GM19023 (cell line): ENCODE data around the gene GABARAPL1.
"Not testable (repeated sequence)": the region's sequence is repeated elsewhere in the genome, so short reads cannot be mapped to it uniquely, and the experiment has no call there.

Source experiments
- ATAC-seq: cut with Tn5 transposase; IDR thresholded peaks from one replicate; pipeline ENCODE4 v1.9.1; 2021; ENCODE audit warnings: mild to moderate bottlenecking, moderate library complexity; ENCODE audit not compliant: unreplicated experiment

GABARAPL1 gene

GRCh38 chr12:10212739-10213131 lies at the start of gene GABARAPL1:
Gene GABARAPL1, plus strand, starts transcription at chr12:10212877. Its CDS starts 253 bp downstream, at chr12:10213130.
- ATAC-seq: peak; percentile 71

- no peak for ATAC-seq
Measured at GRCh38 chr12:10163084-10163483, 49.6 kb upstream of the GABARAPL1 start.

- no peak for ATAC-seq
Measured at GRCh38 chr12:10165421-10165820, 47.3 kb upstream of the GABARAPL1 start.

- no peak for ATAC-seq
Measured at GRCh38 chr12:10167599-10167998, 45.1 kb upstream of the GABARAPL1 start.

- ATAC-seq: no peak
Measured at GRCh38 chr12:10169104-10169503, 43.6 kb upstream of the GABARAPL1 start.

- no peak for ATAC-seq
Measured at GRCh38 chr12:10170216-10170615, 42.5 kb upstream of the GABARAPL1 start.

GRCh38 chr12:10171973-10172728 lies 40.5 kb upstream of the GABARAPL1 start, which contains the start of gene OLR1:
Gene OLR1, minus strand, starts transcription at chr12:10172132. Its CDS starts 55 bp downstream, at chr12:10172077.
- ATAC-seq: no peak

DNA sequence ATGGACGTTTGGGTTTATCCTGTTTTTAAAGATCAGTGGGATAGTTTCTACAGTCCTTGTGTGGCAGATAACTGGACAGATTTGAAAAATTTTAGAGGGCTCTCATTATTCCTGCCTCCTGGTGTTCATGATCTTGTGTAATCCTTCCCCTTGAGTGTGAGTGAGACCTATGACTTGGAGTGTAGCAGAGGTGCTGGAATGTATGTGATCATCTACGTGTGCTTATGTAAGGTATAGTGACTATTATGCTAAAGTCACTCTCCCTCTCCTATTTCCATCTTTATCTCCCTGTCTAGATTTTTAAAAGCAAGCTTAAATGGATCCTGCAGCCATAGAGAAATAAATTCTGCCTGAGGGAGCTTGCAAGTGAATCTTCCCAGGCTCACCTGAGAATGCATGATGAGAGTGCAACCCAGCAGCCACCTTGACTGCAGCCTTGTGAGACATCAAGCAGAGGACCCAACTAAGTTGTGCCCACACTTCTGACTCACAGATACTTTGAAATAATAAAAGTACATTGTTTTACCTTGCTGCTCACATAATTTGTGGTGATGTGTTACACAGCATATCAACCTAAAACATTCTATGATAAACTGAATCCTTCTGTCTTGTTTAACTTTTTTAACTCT lies 37.6 kb upstream of the GABARAPL1 start:
- ATAC-seq: no peak

DNA sequence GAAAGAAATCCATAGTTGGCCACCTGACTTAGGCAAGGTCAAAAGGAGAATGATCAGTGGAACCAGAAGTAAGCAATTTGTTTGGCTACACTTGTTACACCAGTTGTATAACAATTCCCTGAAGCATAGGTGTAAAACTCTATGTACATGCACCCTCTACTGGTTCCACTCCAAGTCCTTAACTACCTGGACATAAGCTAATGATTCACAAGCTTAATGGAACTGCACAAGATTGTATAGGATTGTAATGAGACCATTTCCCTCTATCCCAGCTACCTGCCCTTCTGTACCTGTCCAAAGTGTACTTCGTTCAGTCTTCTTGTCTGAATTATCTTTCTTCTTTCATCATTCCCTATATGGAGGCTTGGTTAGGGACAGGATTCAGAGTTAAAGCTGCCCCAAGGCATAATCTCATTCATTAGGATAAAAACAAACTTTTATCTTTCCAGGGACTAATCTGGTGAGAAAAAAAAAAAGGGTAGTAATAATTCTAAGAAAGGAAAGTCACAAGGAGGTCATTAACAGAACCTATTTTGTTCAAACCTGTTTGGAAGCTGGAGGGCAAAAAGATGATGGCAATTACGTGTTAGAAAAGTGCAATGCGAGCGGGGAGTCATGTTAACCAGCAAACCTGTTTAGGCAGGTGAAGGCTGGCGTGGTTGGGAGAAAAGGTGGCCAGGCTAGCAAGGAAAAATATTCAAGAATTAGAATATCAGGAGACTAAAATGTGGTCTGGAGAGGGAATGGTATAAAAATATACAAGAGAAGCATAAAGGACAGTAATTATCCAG lies 36.6 kb upstream of the GABARAPL1 start:
- no peak for ATAC-seq

DNA sequence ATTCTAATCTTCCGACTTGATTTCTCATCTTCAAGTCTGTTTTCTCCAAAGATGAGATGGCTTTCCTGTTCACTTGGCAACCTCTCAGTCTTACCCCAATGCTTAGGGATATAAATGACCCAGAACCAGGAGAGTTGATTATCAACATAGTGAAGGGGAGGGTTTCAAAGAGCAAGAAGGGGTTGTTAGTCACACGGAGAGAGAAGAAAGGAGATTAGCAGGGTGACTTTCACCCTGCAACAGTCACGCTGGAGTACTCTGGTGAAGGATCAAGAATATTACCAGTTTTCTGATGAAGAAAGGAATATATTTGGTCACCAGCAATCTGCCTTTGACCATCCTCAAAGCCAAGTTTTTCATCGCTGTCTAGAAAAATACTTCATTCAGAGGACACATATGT lies 33.9 kb upstream of the GABARAPL1 start, which contains the start of gene TMEM52B:
Gene TMEM52B, plus strand, starts transcription at position 212 of the 400 bp plus-strand sequence. CDS start 543 bp downstream, outside the sequence.
- ATAC-seq: no peak

GRCh38 chr12:10179776-10180181 lies 32.9 kb upstream of the GABARAPL1 start:
- ATAC-seq: no peak

DNA sequence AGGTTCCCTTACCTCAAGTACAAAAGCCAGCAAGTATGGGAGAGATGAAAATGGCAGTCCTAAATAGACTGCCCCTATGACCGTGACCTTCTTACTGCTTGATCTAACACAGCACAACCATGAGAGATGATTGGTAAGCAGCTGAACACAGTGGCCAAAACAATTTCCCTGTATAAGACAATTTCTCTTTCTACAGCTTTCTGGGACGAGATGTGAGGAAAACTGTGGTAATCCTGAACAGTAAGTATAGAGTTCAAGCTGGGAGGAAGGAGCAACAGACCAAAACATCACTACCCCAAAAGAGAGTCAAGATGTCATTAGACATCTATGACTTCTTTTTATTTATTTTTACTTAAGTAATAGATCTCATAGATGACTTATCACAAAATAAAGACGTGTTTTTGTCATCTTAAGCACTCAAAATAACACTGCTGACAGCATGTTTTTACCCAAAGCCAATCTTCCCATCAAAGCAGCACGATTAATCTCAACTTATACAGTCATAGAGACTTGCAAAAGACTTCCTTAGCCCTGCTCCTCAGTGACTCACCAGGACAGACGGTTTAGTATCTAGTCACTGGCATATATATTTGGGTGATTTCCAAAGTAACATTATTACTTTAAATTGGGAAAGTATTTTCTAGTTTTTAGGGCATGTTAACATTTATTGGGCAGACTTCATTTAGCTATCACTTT lies 30.2 kb upstream of the GABARAPL1 start:
- ATAC-seq: no peak

- no peak for ATAC-seq
Measured at GRCh38 chr12:10184261-10184843, 28.3 kb upstream of the GABARAPL1 start.

DNA sequence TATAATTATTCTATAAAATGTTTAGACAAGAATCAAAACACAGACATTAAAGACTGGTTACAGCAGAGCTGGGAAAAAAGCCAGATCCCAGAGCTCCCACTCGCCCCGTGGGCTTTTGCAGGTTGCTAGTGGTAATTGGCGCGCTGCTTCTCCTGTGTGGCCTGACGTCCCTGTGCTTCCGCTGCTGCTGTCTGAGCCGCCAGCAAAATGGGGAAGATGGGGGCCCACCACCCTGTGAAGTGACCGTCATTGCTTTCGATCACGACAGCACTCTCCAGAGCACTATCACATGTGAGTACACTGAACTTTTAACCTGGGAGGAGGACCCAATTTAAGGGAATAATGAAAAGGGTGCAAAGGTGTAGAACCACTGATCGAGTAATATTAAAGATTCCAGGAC lies 26.4 kb upstream of the GABARAPL1 start:
- ATAC-seq: no peak

GRCh38 chr12:10186958-10187357 lies 25.7 kb upstream of the GABARAPL1 start:
- not testable (repeated sequence) for ATAC-seq

GRCh38 chr12:10189653-10190052 lies 23.0 kb upstream of the GABARAPL1 start:
- no peak for ATAC-seq

- peak; percentile 96 for ATAC-seq
Measured at GRCh38 chr12:10190558-10191388, 21.9 kb upstream of the GABARAPL1 start.

DNA sequence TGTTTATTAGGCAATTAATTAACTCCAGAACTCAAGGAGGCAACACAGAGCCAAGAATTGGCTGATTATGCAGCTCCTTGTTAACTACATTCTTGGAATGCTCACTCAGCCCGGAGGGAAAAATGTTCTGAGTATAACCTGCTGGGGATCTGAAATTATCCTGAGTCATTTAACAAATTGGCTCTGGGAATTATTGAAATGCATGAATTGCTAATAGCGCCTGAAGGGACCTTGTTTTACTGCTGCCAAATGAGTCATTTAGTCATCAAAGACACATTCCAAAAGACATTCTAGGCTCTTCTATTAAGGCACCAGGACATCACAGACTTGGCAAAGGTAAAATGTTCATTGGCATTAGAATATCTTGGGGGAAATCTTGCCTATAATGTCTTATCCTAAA lies 20.8 kb upstream of the GABARAPL1 start:
- no peak for ATAC-seq

GRCh38 chr12:10194160-10194670 lies 18.5 kb upstream of the GABARAPL1 start:
- no peak for ATAC-seq
